Body of pancreas (tissue), 4 donors: ENCODE results near the gene RHBG.

Experiments
- CTCF ChIP-seq, 7 experiments: fragments of 450-650 bp in 4 of 7; fragments of 200-600 bp in 3 of 7; sonication (generic) in 3 of 7; IDR thresholded peaks; one replicate each; pipeline ENCODE4 v1.5.1; 2016 to 2019; ENCODE audit warnings: antibody characterized with exemption in 7 of 7
- POLR2A ChIP-seq, 3 donors: fragments of 450-650 bp; IDR thresholded peaks; one replicate each; pipeline ENCODE4 v1.6.1; 2016; ENCODE audit warnings: antibody characterized with exemption in 3 of 3, mild to moderate bottlenecking in 2 of 3

GRCh38 chr1:156357977-156358376 is 11.0 kb upstream of the RHBG start:
- no peak for TF ChIP-seq CTCF (IDR thresholded peaks at IDR 0.05)
- TF ChIP-seq POLR2A (IDR thresholded peaks at IDR 0.05): no peak
